IMR-90 (cell line): Measurements from ENCODE around the gene PPM1G. TPM values are rescaled to one million over a fixed set of nuclear protein-coding genes. Genes with fewer than 3 reads are reported as not detected.

Experiments used
- ATAC-seq: fragments of 200-7000 bp; cut with Tn5 transposase; 2 replicates; pipeline ENCODE4 v1.9.1; 2020; ENCODE audit warnings: low read depth, mild to moderate bottlenecking, moderate library complexity
- BruUV-seq: library from RNA; stranded (reverse); fragments of 400-500 nt; replicated peaks from 2 replicates; lab custom pipeline; 2021; lab: Mats Ljungman, UMichigan
- CTCF ChIA-PET: fragments of 300-600 bp; formaldehyde crosslinking; extraction: SDS; loops from one replicate; lab custom pipeline; 2021; ENCODE audit warnings: antibody characterized with exemption; lab: Yijun Ruan, JAX
- POLR2A ChIA-PET: fragments of 300-600 bp; sonication (Branson Sonifier 250); formaldehyde crosslinking; loops from one replicate; lab custom pipeline; 2022; ENCODE audit warnings: antibody characterized with exemption; ENCODE audit not compliant: unreplicated experiment; lab: Charles Lee
- DNase-seq: peaks from one replicate; pipeline ENCODE4 v3.0.0; 2013
- H2AFZ ChIP-seq: replicated peaks from 2 replicates; pipeline ENCODE3; 2013; ENCODE audit warnings: low read length, mild to moderate bottlenecking; ENCODE audit not compliant: poor library complexity
- H2AK5ac ChIP-seq: 2 replicates; pipeline ENCODE4 v1.6.1; 2013; ENCODE audit warnings: low read depth, low read length, inconsistent platforms
- H2AK9ac ChIP-seq: replicated peaks from 2 replicates; pipeline ENCODE3; 2013; ENCODE audit warnings: mild to moderate bottlenecking, low read depth, low read length, moderate library complexity; ENCODE audit not compliant: poor library complexity
- H2BK120ac ChIP-seq: 2 replicates; pipeline ENCODE4 v1.6.1; 2013; ENCODE audit warnings: low read depth, low read length, inconsistent platforms
- H2BK15ac ChIP-seq: 3 replicates; pipeline ENCODE4 v1.6.1; 2013; ENCODE audit warnings: low read depth, low read length, inconsistent platforms
- H2BK20ac ChIP-seq: 2 replicates; pipeline ENCODE4 v1.6.1; 2013; ENCODE audit warnings: low read depth, mild to moderate bottlenecking, inconsistent platforms, low read length, moderate library complexity
- H2BK5ac ChIP-seq: 2 replicates; pipeline ENCODE4 v1.6.1; 2013; ENCODE audit warnings: mild to moderate bottlenecking, low read depth, low read length, inconsistent platforms; ENCODE audit not compliant: poor library complexity, severe bottlenecking
- H3K14ac ChIP-seq: replicated peaks from 2 replicates; pipeline ENCODE4 v1.6.1; 2013; ENCODE audit warnings: low read depth, low read length, inconsistent platforms
- H3K18ac ChIP-seq: 2 replicates; pipeline ENCODE4 v1.6.1; 2013; ENCODE audit warnings: low read depth, low read length, control low read depth
- H3K23ac ChIP-seq: 2 replicates; pipeline ENCODE4 v1.6.1; 2013; ENCODE audit warnings: low read depth, low read length, inconsistent platforms
- H3K27ac ChIP-seq: 2 replicates; pipeline ENCODE4 v1.5.1; 2013; ENCODE audit warnings: mild to moderate bottlenecking, control low read depth, low read length; ENCODE audit not compliant: insufficient read depth
- H3K27me3 ChIP-seq: 2 replicates; pipeline ENCODE4 v1.6.1; 2013; ENCODE audit warnings: low read length; ENCODE audit not compliant: control insufficient read depth, insufficient read depth
- H3K36me3 ChIP-seq: 2 replicates; pipeline ENCODE4 v1.6.1; 2013; ENCODE audit warnings: low read length, mixed read lengths; ENCODE audit not compliant: control insufficient read depth, insufficient read depth
- H3K4ac ChIP-seq: 2 replicates; pipeline ENCODE4 v1.6.1; 2013; ENCODE audit warnings: low read depth, low read length, inconsistent platforms
- H3K4me1 ChIP-seq: 2 replicates; pipeline ENCODE4 v1.6.1; 2013; ENCODE audit warnings: low read length, mixed read lengths; ENCODE audit not compliant: control insufficient read depth, insufficient read depth
- H3K4me2 ChIP-seq: 2 replicates; pipeline ENCODE4 v1.6.1; 2013; ENCODE audit warnings: low read depth, mild to moderate bottlenecking, control low read depth, low read length, moderate library complexity
- H3K4me3 ChIP-seq: 2 replicates; pipeline ENCODE4 v1.5.1; 2013; ENCODE audit warnings: low read depth, mild to moderate bottlenecking, control low read depth, low read length, moderate library complexity; ENCODE audit not compliant: insufficient read depth
- H3K56ac ChIP-seq: 2 replicates; pipeline ENCODE4 v1.6.1; 2013; ENCODE audit warnings: low read length, inconsistent platforms; ENCODE audit not compliant: insufficient read depth; ENCODE audit errors: extremely low read depth
- H3K79me1 ChIP-seq, 2 experiments: 2 replicates each; pipeline ENCODE4 v1.6.1; 2013; ENCODE audit warnings: low read length in 2 of 2, inconsistent platforms in 1 of 2, low read depth in 1 of 2
- H3K9ac ChIP-seq: 2 replicates; pipeline ENCODE4 v1.6.1; 2013; ENCODE audit warnings: low read depth, low read length, control low read depth
- H3K9me1 ChIP-seq: 2 replicates; pipeline ENCODE4 v1.6.1; 2013; ENCODE audit warnings: low read length, inconsistent platforms; ENCODE audit not compliant: insufficient read depth
- H3K9me3 ChIP-seq: 2 replicates; pipeline ENCODE4 v1.6.1; 2013; ENCODE audit warnings: low read length; ENCODE audit not compliant: control insufficient read depth, insufficient read depth
- H4K20me1 ChIP-seq: 2 replicates; pipeline ENCODE4 v1.6.1; 2013; ENCODE audit warnings: low read length, inconsistent platforms; ENCODE audit not compliant: insufficient read depth
- H4K5ac ChIP-seq: 2 replicates; pipeline ENCODE4 v1.6.1; 2013; ENCODE audit warnings: mild to moderate bottlenecking, low read depth, low read length, control low read depth
- H4K8ac ChIP-seq, 2 experiments: 2 replicates each; pipeline ENCODE4 v1.6.1; 2013; ENCODE audit warnings: low read depth in 2 of 2, low read length in 2 of 2, control low read depth in 1 of 2, inconsistent platforms in 1 of 2
- H4K91ac ChIP-seq: 2 replicates; pipeline ENCODE4 v1.6.1; 2013; ENCODE audit warnings: low read depth, low read length, inconsistent platforms; ENCODE audit not compliant: insufficient read depth
- CEBPB ChIP-seq: IDR thresholded peaks from 2 replicates; pipeline ENCODE4 v1.6.1; 2012; ENCODE audit warnings: low read depth, low read length, improper control_type of control experiment
- CHD1 ChIP-seq: IDR thresholded peaks from 2 replicates; pipeline ENCODE4 v1.6.1; 2012; ENCODE audit warnings: low read depth, low read length, improper control_type of control experiment
- ELK1 ChIP-seq: fragments of 150-350 bp; IDR thresholded peaks from 2 replicates; pipeline ENCODE4 v1.6.1; 2016; ENCODE audit warnings: low read depth, mild to moderate bottlenecking, low read length, moderate library complexity, borderline replicate concordance
- FOS ChIP-seq: fragments of 150-350 bp; IDR thresholded peaks from 2 replicates; pipeline ENCODE4 v1.6.1; 2016; ENCODE audit warnings: low read depth, low read length
- MAFK ChIP-seq: IDR thresholded peaks from 2 replicates; pipeline ENCODE4 v1.6.1; 2012; ENCODE audit warnings: low read depth, low read length, improper control_type of control experiment
- MAZ ChIP-seq: IDR thresholded peaks from 2 replicates; pipeline ENCODE4 v1.6.1; 2012; ENCODE audit warnings: low read depth, mild to moderate bottlenecking, low read length, improper control_type of control experiment, moderate library complexity, borderline replicate concordance
- MXI1 ChIP-seq: IDR thresholded peaks from 2 replicates; pipeline ENCODE4 v1.6.1; 2012; ENCODE audit warnings: low read depth, mild to moderate bottlenecking, low read length, moderate library complexity, borderline replicate concordance
- NFE2L2 ChIP-seq: fragments of 150-350 bp; IDR thresholded peaks from 2 replicates; pipeline ENCODE4 v1.6.1; 2016; ENCODE audit warnings: low read depth, mild to moderate bottlenecking, low read length
- RAD21 ChIP-seq: IDR thresholded peaks from 2 replicates; pipeline ENCODE4 v1.6.1; 2012; ENCODE audit warnings: low read length, improper control_type of control experiment
- RFX5 ChIP-seq: IDR thresholded peaks from 2 replicates; pipeline ENCODE4 v1.8.0; 2012; ENCODE audit warnings: low read depth, mild to moderate bottlenecking, low read length, moderate library complexity
- USF2 ChIP-seq: fragments of 150-350 bp; IDR thresholded peaks from 2 replicates; pipeline ENCODE4 v1.6.1; 2017; ENCODE audit warnings: mild to moderate bottlenecking, antibody characterized with exemption, low read length, low read depth
- WGBS, 2 experiments: methylation state at CpG; one replicate each; pipeline versions ENCODE4 v1.1.5 to v1.1.7; 2013; ENCODE audit warnings: missing lambda C conversion rate in 2 of 2; ENCODE audit not compliant: insufficient read length in 1 of 2; ENCODE audit errors: extremely low coverage in 2 of 2; 5-methylcytosine and 5-hydroxymethylcytosine counted together
- dilution Hi-C: fragments of 300-500 bp; cut with HindIII; formaldehyde crosslinking; loops from one replicate; pipeline ENCODE4 v1.14.3; 2018; ENCODE audit warnings: low sequenced_read_pairs; ENCODE audit not compliant: unreplicated experiment
- in situ Hi-C: fragments of 300-500 bp; cut with MboI; formaldehyde crosslinking; loops from 3 replicates; pipeline ENCODE4 v1.14.3; 2019; ENCODE audit warnings: low sequenced_read_pairs, inconsistent platforms, mixed read lengths
- intact Hi-C: fragments of 100-400 bp; cut with micrococcal nuclease; formaldehyde crosslinking; loops from 2 replicates; pipeline ENCODE4 v1.10.0; 2022
- polyA plus RNA-seq, 3 experiments: library from polyadenylated mRNA; depleted of rRNA; stranded (reverse); fragments of >200 nt; gene quantifications; 2 replicates each; pipeline ENCODE4 v1.2.3, GENCODE V29; 2012; ENCODE audit warnings: low replicate concordance in 1 of 3
- total RNA-seq: library from RNA; depleted of rRNA; stranded (reverse); fragments of >200 nt; gene quantifications from 2 replicates; pipeline ENCODE4 v1.2.3, GENCODE V29; 2012

Gene PPM1G
- total and polyA plus RNA-seq, 2 of the 4 experiments (the other 2 are of a cell fraction): 57.6 to 95.9 TPM

GRCh38 chr2:27435628-27436027, 26.2 kb upstream of the PPM1G start:
- Histone ChIP-seq H2BK15ac (no peak overlapping the region), H2AFZ (no peak overlapping the region), H4K5ac (no peak overlapping the region), H2AK9ac (no peak overlapping the region), H3K9ac (no peak overlapping the region), H3K27ac (no peak overlapping the region), H2BK5ac (no peak overlapping the region), H4K8ac (no peak overlapping the region), H4K91ac (no peak overlapping the region), H4K20me1 (peaks cover 36% of the 10 kb centered on the region), H3K9me3 (no peaks in the 10 kb centered on the region), H3K23ac (no peak overlapping the region), H3K14ac (no peak overlapping the region), H2AK5ac (no peak overlapping the region), H3K27me3 (no peaks in the 10 kb centered on the region), H3K18ac (no peak overlapping the region), H2BK20ac (no peak overlapping the region), H2BK120ac (no peak overlapping the region), H3K4me3 (no peak overlapping the region), H3K4me1 (peaks cover 3% of the 10 kb centered on the region), H3K4ac (no peak overlapping the region), H3K79me1 (peaks cover 24 to 49% of the 10 kb centered on the region in 2 experiments), H3K36me3 (peaks cover 51% of the 10 kb centered on the region), H3K4me2 (no peak overlapping the region), H3K9me1 (0 out of 2 replicates have a peak, but pooled peaks cover 3% of the 10 kb centered on the region), H3K56ac (no peak overlapping the region)
- CTCF ChIA-PET: no interaction called here
- WGBS, 2 experiments: 100% methylated on average over 2 of the region's 6 CpGs; no CpG with 5 or more reads in 1 of the 2 experiments
- intact Hi-C loops: no loop called here
- in situ Hi-C loops: no loop called here
- TF ChIP-seq RAD21: no peak
- no peak for TF ChIP-seq MAZ
- TF ChIP-seq CHD1: no peak
- no peak for TF ChIP-seq MXI1
- no peak for TF ChIP-seq MAFK
- TF ChIP-seq NFE2L2: no peak
- no peak for TF ChIP-seq USF2
- TF ChIP-seq CEBPB: no peak
- TF ChIP-seq FOS: no peak
- TF ChIP-seq ELK1: no peak
- TF ChIP-seq RFX5: no peak
- BruUV-seq: no TSS peak
- POLR2A ChIA-PET: no interaction called here
- no peak for DNase-seq
- ATAC-seq: no peak
- dilution Hi-C loops: no loop called here
